Ishikawa (cell line): ENCODE results near the gene RELN.

Experiments used
- CEBPB ChIP-seq: IDR thresholded peaks from 2 replicates; pipeline ENCODE4 v1.6.1; 2012
- CREB1 ChIP-seq: IDR thresholded peaks from 2 replicates; pipeline ENCODE4 v1.6.1; 2012; ENCODE audit warnings: low read depth
- EGR1 ChIP-seq: IDR thresholded peaks from 2 replicates; pipeline ENCODE4 v1.6.1; 2012
- EP300 ChIP-seq: IDR thresholded peaks from 2 replicates; pipeline ENCODE4 v1.6.1; 2012; ENCODE audit warnings: borderline replicate concordance
- FOXM1 ChIP-seq: IDR thresholded peaks from 2 replicates; pipeline ENCODE4 v1.6.1; 2012; ENCODE audit warnings: low read depth, borderline replicate concordance
- MAX ChIP-seq: IDR thresholded peaks from 2 replicates; pipeline ENCODE4 v1.6.1; 2012
- NFIC ChIP-seq: IDR thresholded peaks from 2 replicates; pipeline ENCODE4 v1.6.1; 2012
- RAD21 ChIP-seq: IDR thresholded peaks from 2 replicates; pipeline ENCODE4 v1.6.1; 2012; ENCODE audit warnings: low read depth
- TAF1 ChIP-seq: IDR thresholded peaks from 2 replicates; pipeline ENCODE4 v1.6.1; 2012; ENCODE audit warnings: low read depth, mild to moderate bottlenecking
- TCF12 ChIP-seq: IDR thresholded peaks from 2 replicates; pipeline ENCODE4 v1.6.1; 2012; ENCODE audit warnings: low read depth
- TEAD4 ChIP-seq: IDR thresholded peaks from 2 replicates; pipeline ENCODE4 v1.6.1; 2012
- USF1 ChIP-seq: IDR thresholded peaks from 2 replicates; pipeline ENCODE4 v1.6.1; 2012
- YY1 ChIP-seq: IDR thresholded peaks from 2 replicates; pipeline ENCODE4 v1.6.1; 2012; ENCODE audit warnings: low read depth
- ZBTB7A ChIP-seq: IDR thresholded peaks from 2 replicates; pipeline ENCODE4 v1.6.1; 2012; ENCODE audit warnings: low read depth
- TF ChIP-seq, protein P1 (sequence below): IDR thresholded peaks from 2 replicates; pipeline ENCODE4 v1.6.1; 2012; ENCODE audit warnings: low read depth, mild to moderate bottlenecking

Gene RELN

DNA sequence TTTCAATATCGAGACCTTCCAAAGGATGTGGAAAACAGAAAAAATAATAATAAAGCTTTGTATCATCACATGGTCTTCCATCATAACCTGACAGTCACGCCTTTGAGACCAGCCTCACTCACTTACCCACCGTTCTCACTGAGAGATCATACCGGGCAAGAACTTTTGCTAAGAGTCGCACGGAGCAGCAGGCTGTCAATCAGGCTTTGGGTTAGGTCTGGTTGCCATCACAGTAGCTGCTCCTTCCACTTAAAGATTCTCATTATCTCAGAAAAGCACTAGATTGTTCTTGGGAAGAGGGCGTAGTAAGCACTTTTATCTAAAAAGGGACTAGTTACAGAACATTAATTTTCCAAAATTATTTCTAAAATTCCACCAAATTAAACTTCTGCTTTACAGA, 2.0 kb downstream of the RELN start:
- no peak for TF ChIP-seq TEAD4
- no peak for TF ChIP-seq EP300
- TF ChIP-seq CREB1 = no peak
- TF ChIP-seq TCF12 = no peak
- no peak for TF ChIP-seq MAX
- TF ChIP-seq EGR1 = no peak
- TF ChIP-seq NFIC = no peak
- no peak for TF ChIP-seq FOXM1
- TF ChIP-seq CEBPB = no peak
- TF ChIP-seq YY1 = no peak
- TF ChIP-seq, protein P1, sequence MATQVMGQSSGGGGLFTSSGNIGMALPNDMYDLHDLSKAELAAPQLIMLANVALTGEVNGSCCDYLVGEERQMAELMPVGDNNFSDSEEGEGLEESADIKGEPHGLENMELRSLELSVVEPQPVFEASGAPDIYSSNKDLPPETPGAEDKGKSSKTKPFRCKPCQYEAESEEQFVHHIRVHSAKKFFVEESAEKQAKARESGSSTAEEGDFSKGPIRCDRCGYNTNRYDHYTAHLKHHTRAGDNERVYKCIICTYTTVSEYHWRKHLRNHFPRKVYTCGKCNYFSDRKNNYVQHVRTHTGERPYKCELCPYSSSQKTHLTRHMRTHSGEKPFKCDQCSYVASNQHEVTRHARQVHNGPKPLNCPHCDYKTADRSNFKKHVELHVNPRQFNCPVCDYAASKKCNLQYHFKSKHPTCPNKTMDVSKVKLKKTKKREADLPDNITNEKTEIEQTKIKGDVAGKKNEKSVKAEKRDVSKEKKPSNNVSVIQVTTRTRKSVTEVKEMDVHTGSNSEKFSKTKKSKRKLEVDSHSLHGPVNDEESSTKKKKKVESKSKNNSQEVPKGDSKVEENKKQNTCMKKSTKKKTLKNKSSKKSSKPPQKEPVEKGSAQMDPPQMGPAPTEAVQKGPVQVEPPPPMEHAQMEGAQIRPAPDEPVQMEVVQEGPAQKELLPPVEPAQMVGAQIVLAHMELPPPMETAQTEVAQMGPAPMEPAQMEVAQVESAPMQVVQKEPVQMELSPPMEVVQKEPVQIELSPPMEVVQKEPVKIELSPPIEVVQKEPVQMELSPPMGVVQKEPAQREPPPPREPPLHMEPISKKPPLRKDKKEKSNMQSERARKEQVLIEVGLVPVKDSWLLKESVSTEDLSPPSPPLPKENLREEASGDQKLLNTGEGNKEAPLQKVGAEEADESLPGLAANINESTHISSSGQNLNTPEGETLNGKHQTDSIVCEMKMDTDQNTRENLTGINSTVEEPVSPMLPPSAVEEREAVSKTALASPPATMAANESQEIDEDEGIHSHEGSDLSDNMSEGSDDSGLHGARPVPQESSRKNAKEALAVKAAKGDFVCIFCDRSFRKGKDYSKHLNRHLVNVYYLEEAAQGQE = no peak
- no peak for TF ChIP-seq ZBTB7A
- no peak for TF ChIP-seq RAD21
- TF ChIP-seq TAF1 = no peak
- TF ChIP-seq USF1 = no peak

DNA sequence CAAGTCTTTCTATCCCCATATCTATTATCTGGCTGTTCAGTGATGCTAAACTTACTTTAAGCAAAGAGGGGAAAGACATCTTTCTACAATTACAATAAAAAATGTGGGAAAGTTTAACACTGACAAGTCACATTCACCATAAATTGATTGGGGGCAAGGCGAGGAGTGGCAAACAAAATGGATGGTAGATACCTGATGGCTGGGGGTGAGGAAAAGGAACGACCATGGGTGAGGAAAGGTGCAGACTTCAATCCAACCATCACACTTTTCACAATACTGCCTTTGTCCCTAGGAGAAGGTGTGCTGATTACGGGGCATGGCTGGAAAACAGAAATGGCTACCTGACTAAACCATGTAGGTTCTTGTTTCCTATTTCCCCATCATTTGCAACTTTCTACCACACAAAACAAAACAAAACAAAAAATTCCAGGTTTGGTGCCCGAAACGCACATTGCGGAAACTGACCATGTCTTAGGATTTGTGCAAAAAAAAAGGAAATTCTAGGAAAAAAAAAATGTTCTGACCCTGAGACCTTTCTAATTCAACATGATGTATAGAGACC, 3.8 kb downstream of the RELN start:
- TF ChIP-seq CEBPB (no peak), CREB1 (no peak), TEAD4 (no peak), TCF12 (no peak), ZBTB7A (no peak), USF1 (no peak), MAX (no peak)

DNA sequence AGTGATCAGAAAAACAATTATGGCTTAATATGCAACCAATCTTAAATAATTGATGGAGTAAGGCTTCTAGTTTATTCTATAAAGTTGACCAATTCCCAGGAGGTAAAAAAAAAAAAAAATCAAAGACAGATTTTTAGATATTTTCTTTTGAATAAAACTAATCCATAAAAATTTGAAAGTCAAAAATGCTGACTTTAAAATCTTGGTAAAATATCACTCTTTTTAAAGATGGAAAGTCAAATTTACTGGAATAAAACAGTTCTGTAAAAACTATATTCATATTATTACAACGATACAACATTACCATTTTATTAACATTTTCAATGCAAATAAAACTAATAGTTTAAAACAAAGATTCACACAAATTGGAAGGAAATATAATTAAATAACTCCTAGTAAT, 5.4 kb downstream of the RELN start:
- TF ChIP-seq ZBTB7A = no peak
- TF ChIP-seq, protein P1 = no peak
- TF ChIP-seq TAF1 = no peak
- TF ChIP-seq USF1 = no peak
- no peak for TF ChIP-seq RAD21
- no peak for TF ChIP-seq NFIC

DNA sequence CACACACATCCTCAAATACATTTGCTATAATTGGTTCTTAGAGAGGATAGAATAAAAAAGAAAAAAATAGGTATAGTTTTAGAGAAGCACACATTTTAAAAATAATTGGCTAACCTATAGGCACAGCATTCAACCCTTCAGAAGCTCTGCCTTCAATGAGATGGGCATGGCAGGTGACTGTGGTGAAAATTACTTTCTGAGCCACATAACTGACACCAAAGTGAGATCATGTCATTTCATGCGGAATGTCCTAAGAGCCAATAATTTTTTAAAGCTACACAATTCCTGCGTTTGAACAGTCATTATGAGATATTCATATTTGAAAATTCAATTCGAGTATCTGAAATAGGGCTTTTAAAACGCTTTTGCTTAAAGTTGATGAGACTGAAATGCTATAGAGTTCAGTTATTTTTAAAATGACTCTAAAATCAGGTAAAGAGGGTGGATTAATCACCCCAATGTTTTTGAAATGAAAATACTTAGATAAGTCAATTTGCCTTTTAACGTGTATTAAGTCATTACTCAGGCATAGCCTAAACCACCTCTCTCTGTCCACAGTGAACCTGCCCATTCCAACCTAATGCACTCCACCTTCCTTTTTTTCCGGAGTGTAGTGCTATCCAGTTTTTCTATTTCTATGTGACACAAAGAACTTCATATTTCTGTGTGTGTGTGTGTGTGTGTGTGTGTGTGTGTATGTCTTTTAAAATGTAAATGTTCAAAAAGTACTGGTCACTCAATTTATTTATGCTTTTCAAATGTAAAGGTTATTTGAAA, 6.1 kb downstream of the RELN start:
- TF ChIP-seq YY1 = no peak
- TF ChIP-seq, protein P1 = no peak
- no peak for TF ChIP-seq USF1
- no peak for TF ChIP-seq TAF1
- no peak for TF ChIP-seq CREB1
- TF ChIP-seq NFIC = no peak
- no peak for TF ChIP-seq CEBPB
- TF ChIP-seq ZBTB7A = no peak
- no peak for TF ChIP-seq RAD21
- TF ChIP-seq FOXM1 = no peak
- TF ChIP-seq EGR1 = no peak
- TF ChIP-seq TEAD4 = no peak
- TF ChIP-seq TCF12 = no peak
- no peak for TF ChIP-seq EP300
- no peak for TF ChIP-seq MAX
